HepG2 (cell line): ENCODE results near the gene CA4. TPM values are rescaled to one million over a fixed set of nuclear protein-coding genes. Genes with fewer than 3 reads are reported as not detected.
A peak's percentile ranks its signal among the peaks of the same experiment; 100 is the strongest.

Experiments
- CBFB ChIP-seq: sonication (generic); formaldehyde crosslinking; IDR thresholded peaks from 2 replicates; pipeline ENCODE4 v1.4.0; 2020; ENCODE audit warnings: missing genetic modification reagents
- CEBPG ChIP-seq: IDR thresholded peaks from 2 replicates; pipeline ENCODE4 v1.6.1; 2016
- CTCF ChIP-seq: sonication (generic); formaldehyde crosslinking; IDR thresholded peaks from 2 replicates; pipeline ENCODE4 v1.5.0; 2020; ENCODE audit warnings: mild to moderate bottlenecking, missing genetic modification reagents, moderate library complexity
- ETV5 ChIP-seq: IDR thresholded peaks from 2 replicates; pipeline ENCODE4 v1.6.1; 2018; ENCODE audit warnings: missing biosample characterization, missing genetic modification reagents, inconsistent platforms, borderline replicate concordance
- FOSL1 ChIP-seq: sonication (generic); formaldehyde crosslinking; IDR thresholded peaks from 2 replicates; pipeline ENCODE4 v1.9.0; 2021; ENCODE audit warnings: missing genetic modification reagents, borderline replicate concordance
- FOXA1 ChIP-seq, 2 experiments: fragments of 450-650 bp in 1 of 2; sonication (generic) in 1 of 2; formaldehyde crosslinking in 1 of 2; IDR thresholded peaks; 2 replicates each; pipeline versions ENCODE4 v1.4.0 to v1.6.1; 2016 to 2020; ENCODE audit warnings: missing genetic modification reagents in 1 of 2
- FOXA3 ChIP-seq: IDR thresholded peaks from 2 replicates; pipeline ENCODE4 v1.6.1; 2016; ENCODE audit warnings: missing genetic modification reagents, missing compliant biosample characterization
- GTF2F1 ChIP-seq: fragments of 150-350 bp; IDR thresholded peaks from 2 replicates; pipeline ENCODE4 v1.6.1; 2014; ENCODE audit warnings: low read length
- HNRNPL ChIP-seq: fragments of 200-400 bp; formaldehyde crosslinking; IDR thresholded peaks from 2 replicates; pipeline ENCODE4 v1.6.1; 2017; ENCODE audit warnings: mild to moderate bottlenecking, low read depth, low read length
- IRX3 ChIP-seq: sonication (generic); formaldehyde crosslinking; IDR thresholded peaks from 2 replicates; pipeline ENCODE4 v1.8.1; 2023; ENCODE audit warnings: mild to moderate bottlenecking, low read depth, missing genetic modification reagents, borderline replicate concordance
- KLF13 ChIP-seq: sonication (generic); formaldehyde crosslinking; IDR thresholded peaks from 2 replicates; pipeline ENCODE4 v1.4.0; 2020; ENCODE audit warnings: mild to moderate bottlenecking, missing genetic modification reagents
- KLF9 ChIP-seq: IDR thresholded peaks from 2 replicates; pipeline ENCODE4 v1.6.1; 2016; ENCODE audit warnings: low read depth
- KMT2A ChIP-seq: sonication (generic); formaldehyde crosslinking; IDR thresholded peaks from 2 replicates; pipeline ENCODE4 v1.4.0; 2020; ENCODE audit warnings: missing genetic modification reagents
- MED1 ChIP-seq: sonication (generic); formaldehyde crosslinking; IDR thresholded peaks from 2 replicates; pipeline ENCODE4 v1.4.0; 2020; ENCODE audit warnings: missing genetic modification reagents
- MIER3 ChIP-seq: IDR thresholded peaks from 2 replicates; pipeline ENCODE4 v1.6.1; 2016; ENCODE audit warnings: missing compliant biosample characterization, borderline replicate concordance
- NFATC3 ChIP-seq: sonication (generic); formaldehyde crosslinking; IDR thresholded peaks from 2 replicates; pipeline ENCODE4 v1.5.1; 2020; ENCODE audit warnings: mild to moderate bottlenecking, missing genetic modification reagents
- NR1H2 ChIP-seq: sonication (generic); formaldehyde crosslinking; IDR thresholded peaks from 2 replicates; pipeline ENCODE4 v1.8.1; 2022; ENCODE audit warnings: low read depth, missing genetic modification reagents, borderline replicate concordance
- NR2F2 ChIP-seq: IDR thresholded peaks from 2 replicates; pipeline ENCODE4 v1.6.1; 2012; ENCODE audit warnings: low read depth, inconsistent platforms, borderline replicate concordance
- RAD21 ChIP-seq: fragments of 450-650 bp; formaldehyde crosslinking; IDR thresholded peaks from 2 replicates; pipeline ENCODE4 v1.5.0; 2020; ENCODE audit warnings: mild to moderate bottlenecking
- RXRB ChIP-seq: IDR thresholded peaks from 2 replicates; pipeline ENCODE4 v1.6.1; 2016; ENCODE audit warnings: borderline replicate concordance, missing genetic modification reagents, missing compliant biosample characterization
- SMC3 ChIP-seq: IDR thresholded peaks from 2 replicates; pipeline ENCODE4 v1.6.1; 2011; ENCODE audit warnings: low read length, improper control_type of control experiment
- SOX5 ChIP-seq: IDR thresholded peaks from 2 replicates; pipeline ENCODE4 v1.6.1; 2016; ENCODE audit warnings: borderline replicate concordance
- SRSF1 ChIP-seq: fragments of 200-400 bp; formaldehyde crosslinking; optimal IDR thresholded peaks from 2 replicates; pipeline ENCODE3; 2017; ENCODE audit warnings: mild to moderate bottlenecking, low read depth, low read length, moderate library complexity
- TGIF2 ChIP-seq: IDR thresholded peaks from 2 replicates; pipeline ENCODE4 v1.6.1; 2016; ENCODE audit warnings: control low read depth, missing compliant biosample characterization
- ZNF12 ChIP-seq: sonication (generic); formaldehyde crosslinking; IDR thresholded peaks from 2 replicates; pipeline ENCODE4 v1.5.0; 2020; ENCODE audit warnings: missing genetic modification reagents
- ZNF180 ChIP-seq: sonication (generic); formaldehyde crosslinking; IDR thresholded peaks from 2 replicates; pipeline ENCODE4 v1.4.0; 2020; ENCODE audit warnings: low read depth, missing genetic modification reagents, borderline replicate concordance
- ZNF225 ChIP-seq: sonication (generic); formaldehyde crosslinking; IDR thresholded peaks from 2 replicates; pipeline ENCODE4 v1.4.0; 2020; ENCODE audit warnings: mild to moderate bottlenecking, missing genetic modification reagents
- ZNF230 ChIP-seq: sonication (generic); formaldehyde crosslinking; IDR thresholded peaks from 2 replicates; pipeline ENCODE4 v1.4.0; 2020; ENCODE audit warnings: mild to moderate bottlenecking, missing genetic modification reagents
- ZNF263 ChIP-seq: sonication (generic); formaldehyde crosslinking; IDR thresholded peaks from 2 replicates; pipeline ENCODE4 v1.4.0; 2020; ENCODE audit warnings: missing genetic modification reagents
- ZNF557 ChIP-seq: sonication (generic); formaldehyde crosslinking; IDR thresholded peaks from 2 replicates; pipeline ENCODE4 v1.4.0; 2020; ENCODE audit warnings: missing genetic modification reagents
- ZNF619 ChIP-seq: sonication (generic); formaldehyde crosslinking; IDR thresholded peaks from 2 replicates; pipeline ENCODE4 v1.4.0; 2020; ENCODE audit warnings: mild to moderate bottlenecking, missing genetic modification reagents
- ZNF670 ChIP-seq: sonication (generic); formaldehyde crosslinking; IDR thresholded peaks from 2 replicates; pipeline ENCODE4 v1.8.0; 2022; ENCODE audit warnings: mild to moderate bottlenecking, missing genetic modification reagents, borderline replicate concordance
- ZNF878 ChIP-seq: sonication (generic); formaldehyde crosslinking; IDR thresholded peaks from 2 replicates; pipeline ENCODE4 v1.8.1; 2023; ENCODE audit warnings: mild to moderate bottlenecking, missing genetic modification reagents, moderate library complexity
- polyA plus RNA-seq, 8 experiments: library from polyadenylated mRNA; depleted of rRNA in 3 of 8; stranded (reverse) in 7 of 8; unstranded in 1 of 8; fragments of >200 nt; fragmentation: Illumina TruSeq in 4 of 8; extraction: Trizol in 4 of 8; gene quantifications; 2 replicates each; pipeline versions ENCODE4 v1.2.1 to v1.2.3, GENCODE V29; 2011 to 2016; ENCODE audit warnings: low read depth in 4 of 8, missing spikeins in 1 of 8, mixed read lengths in 1 of 8; ENCODE audit not compliant: insufficient read depth in 1 of 8
- total RNA-seq, 5 experiments: library from RNA; depleted of rRNA; stranded (reverse); fragments of >200 nt; fragmentation: Illumina TruSeq; extraction: Trizol; gene quantifications; 2 replicates each; pipeline ENCODE4 v1.2.3, GENCODE V29; 2016; ENCODE audit warnings: low read depth in 1 of 5

CA4 gene
- total and polyA plus RNA-seq, 2 of the 13 experiments (the other 11 are each of a cell fraction or from before 2014, with no cell fraction given), result not detected

GRCh38 chr17:60163108-60163784 is 13.5 kb downstream of the CA4 start (continued):
- TF ChIP-seq NFATC3 (CRISPR knock-in tag), result no peak
- no peak for TF ChIP-seq ZNF12
- TF ChIP-seq ZNF878, result no peak
- TF ChIP-seq FOXA1 (IDR thresholded peaks at IDR 0.05), result no peak
- 0 out of 2 replicates have a peak, but pooled peaks have one; percentile 2 for TF ChIP-seq FOXA1 (CRISPR knock-in tag; IDR thresholded peaks at IDR 0.05)
- no peak for TF ChIP-seq CBFB (CRISPR knock-in tag)
- TF ChIP-seq ZNF557 (CRISPR knock-in tag), result no peak
- 0 out of 2 replicates have a peak, but pooled peaks have one; percentile 29 for TF ChIP-seq KMT2A
- no peak for TF ChIP-seq ZNF230 (CRISPR knock-in tag)
- TF ChIP-seq TGIF2 (CRISPR knock-in tag), result peak; percentile 56; the same call in 1 of the 2 replicates
- TF ChIP-seq FOXA3 (CRISPR knock-in tag), result 0 out of 2 replicates have a peak, but pooled peaks have one; percentile 20
- no peak for TF ChIP-seq KLF9 (CRISPR knock-in tag)
- no peak for TF ChIP-seq GTF2F1
- TF ChIP-seq NR1H2 (CRISPR knock-in tag), result no peak
- TF ChIP-seq ZNF670 (CRISPR knock-in tag), result no peak
- TF ChIP-seq MED1, result no peak
- peak; percentile 81; the same call in 1 of the 2 replicates for TF ChIP-seq SOX5 (CRISPR knock-in tag)
- 0 out of 2 replicates have a peak, but pooled peaks have one; percentile 39 for TF ChIP-seq ZNF619 (CRISPR knock-in tag)
- TF ChIP-seq IRX3 (CRISPR knock-in tag), result no peak
- no peak for TF ChIP-seq SMC3
- peak; percentile 36; the same call in 1 of the 2 replicates for TF ChIP-seq RXRB
- no peak for TF ChIP-seq ZNF263
- TF ChIP-seq MIER3 (CRISPR knock-in tag), result no peak
- no peak for TF ChIP-seq ZNF225 (CRISPR knock-in tag)
- peak; percentile 81 for TF ChIP-seq CTCF (CRISPR knock-in tag)
- no peak for TF ChIP-seq KLF13 (CRISPR knock-in tag)
- TF ChIP-seq FOSL1 (CRISPR knock-in tag), result 0 out of 2 replicates have a peak, but pooled peaks have one; percentile 14
- TF ChIP-seq SRSF1, result peak; percentile 51
- 0 out of 2 replicates have a peak, but pooled peaks have one; percentile 46 for TF ChIP-seq HNRNPL
- peak; percentile 34; the same call in 1 of the 2 replicates for TF ChIP-seq RAD21 (CRISPR knock-in tag)
- TF ChIP-seq NR2F2, result no peak
- no peak for TF ChIP-seq ZNF180 (CRISPR knock-in tag)
- peak; percentile 52 for TF ChIP-seq CEBPG (CRISPR knock-in tag)
- TF ChIP-seq ETV5, result peak; percentile 34; the same call in 1 of the 2 replicates
